ENCODE results near the gene G6PC3. TPM values are rescaled to one million over a fixed set of nuclear protein-coding genes. Genes with fewer than 3 reads are reported as not detected.
A peak's percentile ranks its signal among the peaks of the same experiment; 100 is the strongest.

The G6PC3 gene
- total and polyA plus RNA-seq, 10 of the 15 experiments (the other 5 are each of a cell fraction or from before 2014, with no cell fraction given): 13.0 to 93.7 (median 43.0) TPM

DNA sequence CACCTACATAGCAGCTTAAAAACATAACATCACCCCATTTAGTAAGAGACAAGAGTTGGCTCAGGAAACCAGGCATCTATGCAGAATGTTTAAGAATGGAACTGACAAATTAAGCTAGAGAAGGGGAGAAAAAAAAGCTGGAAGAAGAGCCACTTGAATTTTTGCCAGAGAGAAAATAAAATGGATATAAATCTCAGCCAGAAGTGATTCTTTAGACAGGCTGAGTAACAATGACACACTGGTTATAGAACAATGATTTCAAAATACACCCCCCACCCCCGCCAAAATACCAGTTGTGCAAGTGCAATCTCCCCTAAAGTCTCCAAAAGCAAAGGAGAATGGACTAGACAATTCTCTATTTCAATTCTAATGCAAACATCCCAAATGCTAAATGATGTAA, 26.5 kb upstream of the G6PC3 start:
- TSS peak; percentile 36 for BruUV-seq (replicated peaks)
- Histone ChIP-seq H3K4me1 (ENCODE audit: control insufficient read depth, insufficient read depth, low read length) (no peaks in the 10 kb centered on the region), H3K9ac (ENCODE audit: control insufficient read depth, insufficient read depth, low read length) (no peak overlapping the region), H2AFZ (ENCODE audit: control insufficient read depth, low read depth, low read length) (no peak overlapping the region), H3K9me3 (replicated peaks; ENCODE audit: control insufficient read depth, insufficient read depth, low read length) (no peaks in the 10 kb centered on the region; the same call in 1 of the 3 replicates), H3K27me3 (replicated peaks in 1 of 2; ENCODE audit: control insufficient read depth in 2 of 2, insufficient read depth in 2 of 2, low read length in 1 of 2) (no peaks in the 10 kb centered on the region), H3K27ac (ENCODE audit: control insufficient read depth, insufficient read depth) (no peak overlapping the region), H4K20me1 (ENCODE audit: control insufficient read depth, insufficient read depth) (no peaks in the 10 kb centered on the region), H3K79me2 (ENCODE audit: control insufficient read depth, insufficient read depth, low read length) (peaks cover 26% of the 10 kb centered on the region), H3K4me2 (ENCODE audit: control insufficient read depth, insufficient read depth) (no peak overlapping the region), H3K4me3 (no peak overlapping the region), H3K36me3 (ENCODE audit: control insufficient read depth in 2 of 2, insufficient read depth in 2 of 2, low read length in 1 of 2) (peaks cover 3 to 30% of the 10 kb centered on the region in 2 experiments)
- WGBS (ENCODE audit: insufficient coverage, insufficient replicate concordance, low lambda C conversion rate, missing lambda C conversion rate): 100% methylated on average over 1 of the region's 1 CpG
- ChIA-PET POLR2A (interaction anchor here (1.6 kb wide), 1 partner anchor 23 kb away, joined by 5 read pairs; the partner anchor contains the start of gene LSM12), CTCF (interaction anchor here (0.6 to 5.1 kb wide), 14 partner anchors 9 to 277 kb away, joined by 3 to 42 read pairs (median 4); partner anchors contain the start of gene HDAC5), RAD21 (ENCODE audit: unreplicated experiment) (interaction anchor here (0.5 to 1.3 kb wide), 3 partner anchors 72 to 134 kb away, joined by 3 to 6 read pairs (median 4); no protein-coding TSS in a partner anchor), SMC1A (ENCODE audit: uncharacterized antibody, unreplicated experiment) (interaction anchor here (1.0 to 4.7 kb wide), 4 partner anchors 12 to 100 kb away, joined by 3 to 20 read pairs (median 6); no protein-coding TSS in a partner anchor)
- TF ChIP-seq RCOR1 (conservative IDR thresholded peaks at IDR 0.05; ENCODE audit: low read depth, low read length): no peak
- no peak for TF ChIP-seq CREB1 (IDR thresholded peaks at IDR 0.05; ENCODE audit: low read depth)
- TF ChIP-seq SMAD1 (IDR thresholded peaks at IDR 0.05; ENCODE audit: low read depth, partially characterized antibody): no peak
- TF ChIP-seq, protein P1, sequence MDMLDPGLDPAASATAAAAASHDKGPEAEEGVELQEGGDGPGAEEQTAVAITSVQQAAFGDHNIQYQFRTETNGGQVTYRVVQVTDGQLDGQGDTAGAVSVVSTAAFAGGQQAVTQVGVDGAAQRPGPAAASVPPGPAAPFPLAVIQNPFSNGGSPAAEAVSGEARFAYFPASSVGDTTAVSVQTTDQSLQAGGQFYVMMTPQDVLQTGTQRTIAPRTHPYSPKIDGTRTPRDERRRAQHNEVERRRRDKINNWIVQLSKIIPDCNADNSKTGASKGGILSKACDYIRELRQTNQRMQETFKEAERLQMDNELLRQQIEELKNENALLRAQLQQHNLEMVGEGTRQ (IDR thresholded peaks at IDR 0.05; ENCODE audit: borderline replicate concordance, low read depth, low read length): no peak
- no peak for TF ChIP-seq ESRRA (IDR thresholded peaks at IDR 0.05; ENCODE audit: low read length)
- no peak for TF ChIP-seq LARP7 (IDR thresholded peaks at IDR 0.05)
- TF ChIP-seq RAD21 (IDR thresholded peaks at IDR 0.05; ENCODE audit: insufficient read depth, low read depth, low read length): no peak
- TF ChIP-seq BACH1 (IDR thresholded peaks at IDR 0.05; ENCODE audit: borderline replicate concordance): no peak
- no peak for TF ChIP-seq SPI1 (IDR thresholded peaks at IDR 0.05; ENCODE audit: borderline replicate concordance, insufficient read depth, low read depth, low read length)
- TF ChIP-seq NBN (IDR thresholded peaks at IDR 0.05): no peak
- TF ChIP-seq, protein P2, sequence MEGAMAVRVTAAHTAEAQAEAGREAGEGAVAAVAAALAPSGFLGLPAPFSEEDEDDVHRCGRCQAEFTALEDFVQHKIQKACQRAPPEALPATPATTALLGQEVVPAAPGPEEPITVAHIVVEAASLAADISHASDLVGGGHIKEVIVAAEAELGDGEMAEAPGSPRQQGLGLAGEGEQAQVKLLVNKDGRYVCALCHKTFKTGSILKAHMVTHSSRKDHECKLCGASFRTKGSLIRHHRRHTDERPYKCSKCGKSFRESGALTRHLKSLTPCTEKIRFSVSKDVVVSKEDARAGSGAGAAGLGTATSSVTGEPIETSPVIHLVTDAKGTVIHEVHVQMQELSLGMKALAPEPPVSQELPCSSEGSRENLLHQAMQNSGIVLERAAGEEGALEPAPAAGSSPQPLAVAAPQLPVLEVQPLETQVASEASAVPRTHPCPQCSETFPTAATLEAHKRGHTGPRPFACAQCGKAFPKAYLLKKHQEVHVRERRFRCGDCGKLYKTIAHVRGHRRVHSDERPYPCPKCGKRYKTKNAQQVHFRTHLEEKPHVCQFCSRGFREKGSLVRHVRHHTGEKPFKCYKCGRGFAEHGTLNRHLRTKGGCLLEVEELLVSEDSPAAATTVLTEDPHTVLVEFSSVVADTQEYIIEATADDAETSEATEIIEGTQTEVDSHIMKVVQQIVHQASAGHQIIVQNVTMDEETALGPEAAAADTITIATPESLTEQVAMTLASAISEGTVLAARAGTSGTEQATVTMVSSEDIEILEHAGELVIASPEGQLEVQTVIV (IDR thresholded peaks at IDR 0.05; ENCODE audit: borderline replicate concordance, partially characterized antibody): no peak
- no peak for TF ChIP-seq ZNF24 (IDR thresholded peaks at IDR 0.05)
- TF ChIP-seq, protein P3, sequence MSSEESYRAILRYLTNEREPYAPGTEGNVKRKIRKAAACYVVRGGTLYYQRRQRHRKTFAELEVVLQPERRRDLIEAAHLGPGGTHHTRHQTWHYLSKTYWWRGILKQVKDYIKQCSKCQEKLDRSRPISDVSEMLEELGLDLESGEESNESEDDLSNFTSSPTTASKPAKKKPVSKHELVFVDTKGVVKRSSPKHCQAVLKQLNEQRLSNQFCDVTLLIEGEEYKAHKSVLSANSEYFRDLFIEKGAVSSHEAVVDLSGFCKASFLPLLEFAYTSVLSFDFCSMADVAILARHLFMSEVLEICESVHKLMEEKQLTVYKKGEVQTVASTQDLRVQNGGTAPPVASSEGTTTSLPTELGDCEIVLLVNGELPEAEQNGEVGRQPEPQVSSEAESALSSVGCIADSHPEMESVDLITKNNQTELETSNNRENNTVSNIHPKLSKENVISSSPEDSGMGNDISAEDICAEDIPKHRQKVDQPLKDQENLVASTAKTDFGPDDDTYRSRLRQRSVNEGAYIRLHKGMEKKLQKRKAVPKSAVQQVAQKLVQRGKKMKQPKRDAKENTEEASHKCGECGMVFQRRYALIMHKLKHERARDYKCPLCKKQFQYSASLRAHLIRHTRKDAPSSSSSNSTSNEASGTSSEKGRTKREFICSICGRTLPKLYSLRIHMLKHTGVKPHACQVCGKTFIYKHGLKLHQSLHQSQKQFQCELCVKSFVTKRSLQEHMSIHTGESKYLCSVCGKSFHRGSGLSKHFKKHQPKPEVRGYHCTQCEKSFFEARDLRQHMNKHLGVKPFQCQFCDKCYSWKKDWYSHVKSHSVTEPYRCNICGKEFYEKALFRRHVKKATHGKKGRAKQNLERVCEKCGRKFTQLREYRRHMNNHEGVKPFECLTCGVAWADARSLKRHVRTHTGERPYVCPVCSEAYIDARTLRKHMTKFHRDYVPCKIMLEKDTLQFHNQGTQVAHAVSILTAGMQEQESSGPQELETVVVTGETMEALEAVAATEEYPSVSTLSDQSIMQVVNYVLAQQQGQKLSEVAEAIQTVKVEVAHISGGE (CRISPR knock-in tag; IDR thresholded peaks at IDR 0.05): no peak
- no peak for TF ChIP-seq POLR2AphosphoS5 (IDR thresholded peaks at IDR 0.05; ENCODE audit: low read length)
- TF ChIP-seq, protein P4, sequence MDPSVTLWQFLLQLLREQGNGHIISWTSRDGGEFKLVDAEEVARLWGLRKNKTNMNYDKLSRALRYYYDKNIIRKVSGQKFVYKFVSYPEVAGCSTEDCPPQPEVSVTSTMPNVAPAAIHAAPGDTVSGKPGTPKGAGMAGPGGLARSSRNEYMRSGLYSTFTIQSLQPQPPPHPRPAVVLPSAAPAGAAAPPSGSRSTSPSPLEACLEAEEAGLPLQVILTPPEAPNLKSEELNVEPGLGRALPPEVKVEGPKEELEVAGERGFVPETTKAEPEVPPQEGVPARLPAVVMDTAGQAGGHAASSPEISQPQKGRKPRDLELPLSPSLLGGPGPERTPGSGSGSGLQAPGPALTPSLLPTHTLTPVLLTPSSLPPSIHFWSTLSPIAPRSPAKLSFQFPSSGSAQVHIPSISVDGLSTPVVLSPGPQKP (IDR thresholded peaks at IDR 0.05; ENCODE audit: low read depth, low read length): no peak
- in situ Hi-C loops (cut with MboI): loop anchor here (5.0 kb wide), 1 partner anchor 102 kb away; the partner anchor contains the start of gene PPY
- FAIRE-seq (no peak), DNase-seq (ENCODE audit: low read depth, low spot score) (no peak), ATAC-seq (no peak)
- intact Hi-C loops (cut with micrococcal nuclease; ENCODE audit: unreplicated experiment): no loop called here
